ENCODE data around the gene ELP1.

Gene ELP1

GRCh38 chr9:108950168-108950567 lies 16.2 kb upstream of the ELP1 start:
- Histone ChIP-seq H3K27ac (replicated peaks) (no peak overlapping the region), H3K27me3 (ENCODE audit: insufficient read depth, poor library complexity, severe bottlenecking) (no peaks in the 10 kb centered on the region), H3K4me3 (replicated peaks; ENCODE audit: insufficient read depth, low read length) (no peak overlapping the region)
- no peak for DNase-seq (ENCODE audit: low read depth in 1 of 2, low spot score in 1 of 2)
- TF ChIP-seq GABPA (IDR thresholded peaks at IDR 0.05; ENCODE audit: low read depth) (no peak), REST (IDR thresholded peaks at IDR 0.05; ENCODE audit: insufficient replicate concordance, low read depth) (no peak), SPI1 (IDR thresholded peaks at IDR 0.05; ENCODE audit: borderline replicate concordance, low read depth) (no peak), CTCF (IDR thresholded peaks at IDR 0.05; ENCODE audit: insufficient read depth, low read length) (no peak), POLR2AphosphoS5 (IDR thresholded peaks at IDR 0.05; ENCODE audit: low read depth) (no peak)

GRCh38 chr9:108939975-108940374 lies 6.1 kb upstream of the ELP1 start:
- Histone ChIP-seq H3K4me3 (replicated peaks; ENCODE audit: insufficient read depth, low read length) (no peak overlapping the region), H3K27ac (replicated peaks) (no peak overlapping the region), H3K27me3 (ENCODE audit: insufficient read depth, poor library complexity, severe bottlenecking) (no peaks in the 10 kb centered on the region)
- DNase-seq (ENCODE audit: low read depth in 1 of 2, low spot score in 1 of 2): no peak
- TF ChIP-seq POLR2AphosphoS5 (IDR thresholded peaks at IDR 0.05; ENCODE audit: low read depth) (no peak), REST (IDR thresholded peaks at IDR 0.05; ENCODE audit: insufficient replicate concordance, low read depth) (no peak)

- H3K27me3 ChIP-seq (ENCODE audit: insufficient read depth, poor library complexity, severe bottlenecking): no peaks in the 10 kb centered on the region
- no peak for DNase-seq (ENCODE audit: low read depth in 1 of 2, low spot score in 1 of 2)
- no peak for TF ChIP-seq SPI1 (IDR thresholded peaks at IDR 0.05; ENCODE audit: borderline replicate concordance, low read depth)
- no peak for TF ChIP-seq REST (IDR thresholded peaks at IDR 0.05; ENCODE audit: insufficient replicate concordance, low read depth)
- no peak for TF ChIP-seq GABPA (IDR thresholded peaks at IDR 0.05; ENCODE audit: low read depth)
- TF ChIP-seq CTCF (IDR thresholded peaks at IDR 0.05; ENCODE audit: insufficient read depth, low read length): no peak
- no peak for TF ChIP-seq POLR2AphosphoS5 (IDR thresholded peaks at IDR 0.05; ENCODE audit: low read depth)
- H3K27ac ChIP-seq (replicated peaks): no peak overlapping the region
- no peak overlapping the region for H3K4me3 ChIP-seq (replicated peaks; ENCODE audit: insufficient read depth, low read length)
Observed at GRCh38 chr9:108937561-108938305, 3.8 kb upstream of the ELP1 start.

Data from HL-60 (cell line).